Activated CD8-positive, alpha-beta memory T cell treated with anti-CD3 and anti-CD28 coated beads for 36 hours (primary cell): ENCODE data around the gene CNOT6. TPM values are rescaled to one million over a fixed set of nuclear protein-coding genes. Genes with fewer than 3 reads are reported as not detected.

Source experiments
- CTCF ChIA-PET: fragments of 350-600 bp; sonication (Branson Sonifier 250); formaldehyde crosslinking; loops from one replicate; lab custom pipeline; 2021; ENCODE audit warnings: antibody characterized with exemption; lab: Charles Lee
- POLR2A ChIA-PET: fragments of 350-600 bp; sonication (Branson Sonifier 250); formaldehyde crosslinking; loops from one replicate; lab custom pipeline; 2021; ENCODE audit warnings: antibody characterized with exemption; lab: Charles Lee
- total RNA-seq, 2 experiments: library from RNA; stranded (reverse); gene quantifications; one replicate each; pipeline ENCODE4 v1.2.3, GENCODE V29; 2021

Gene CNOT6
- total RNA-seq, 2 experiments from 2014 or later = 39.1 to 40.0 TPM

- ChIA-PET CTCF (no interaction called here), POLR2A (no interaction called here)
Observed at GRCh38 chr5:180593446-180594206, 99.4 kb downstream of the CNOT6 start.

GRCh38 chr5:180594311-180595045, 100.3 kb downstream of the CNOT6 start:
- CTCF ChIA-PET = no interaction called here
- POLR2A ChIA-PET = no interaction called here

GRCh38 chr5:180595046-180595379, 100.8 kb downstream of the CNOT6 start:
- POLR2A ChIA-PET = no interaction called here
- CTCF ChIA-PET = no interaction called here

GRCh38 chr5:180595381-180596114, 101.4 kb downstream of the CNOT6 start:
- POLR2A ChIA-PET = no interaction called here
- CTCF ChIA-PET = no interaction called here

GRCh38 chr5:180596115-180596667, 102.0 kb downstream of the CNOT6 start:
- ChIA-PET POLR2A (no interaction called here), CTCF (no interaction called here)

- CTCF ChIA-PET = no interaction called here
- POLR2A ChIA-PET = no interaction called here
Observed at GRCh38 chr5:180596668-180597231, 102.6 kb downstream of the CNOT6 start.

GRCh38 chr5:180598316-180598701, 104.1 kb downstream of the CNOT6 start:
- POLR2A ChIA-PET = no interaction called here
- CTCF ChIA-PET = no interaction called here

GRCh38 chr5:180598797-180599589, 104.8 kb downstream of the CNOT6 start:
- POLR2A ChIA-PET = no interaction called here
- CTCF ChIA-PET = no interaction called here

- ChIA-PET POLR2A (no interaction called here), CTCF (no interaction called here)
Observed at GRCh38 chr5:180599590-180599914, 105.4 kb downstream of the CNOT6 start.

- ChIA-PET POLR2A (no interaction called here), CTCF (no interaction called here)
Observed at GRCh38 chr5:180599981-180600553, 105.9 kb downstream of the CNOT6 start.

- ChIA-PET CTCF (no interaction called here), POLR2A (no interaction called here)
Observed at GRCh38 chr5:180600554-180601041, 106.4 kb downstream of the CNOT6 start.

- ChIA-PET POLR2A (no interaction called here), CTCF (no interaction called here)
Observed at GRCh38 chr5:180601591-180602480, 107.7 kb downstream of the CNOT6 start.

- POLR2A ChIA-PET = no interaction called here
- CTCF ChIA-PET = no interaction called here
Observed at GRCh38 chr5:180602481-180603075, 108.4 kb downstream of the CNOT6 start.

- ChIA-PET POLR2A (no interaction called here), CTCF (no interaction called here)
Observed at GRCh38 chr5:180603076-180603594, 109.0 kb downstream of the CNOT6 start.

GRCh38 chr5:180604271-180604670, 110.1 kb downstream of the CNOT6 start:
- ChIA-PET CTCF (no interaction called here), POLR2A (no interaction called here)

GRCh38 chr5:180605554-180606214, 111.5 kb downstream of the CNOT6 start:
- POLR2A ChIA-PET = no interaction called here
- CTCF ChIA-PET = interaction anchor here (0.7 to 1.3 kb wide), 3 partner anchors 58 to 81 kb away, joined by 3 to 13 read pairs (median 3); no protein-coding TSS in a partner anchor
